Thyroid gland (tissue), 4 donors: ENCODE data around the gene ABCC4. TPM values are rescaled to one million over a fixed set of nuclear protein-coding genes. Genes with fewer than 3 reads are reported as not detected.
A peak's percentile ranks its signal among the peaks of the same experiment; 100 is the strongest.

ENCODE experiments used
- DNase-seq, 2 donors: peaks; one replicate each; pipeline ENCODE4 v3.0.0-alpha.2; 2019
- H3K27ac ChIP-seq, 3 donors: fragments of 200-600 bp; sonication (generic); 1 replicate in 2 of 3; 2 replicates in 1 of 3; pipeline ENCODE4 v1.5.1; 2016 to 2019; ENCODE audit warnings: mild to moderate bottlenecking in 1 of 3, moderate library complexity in 1 of 3
- H3K27me3 ChIP-seq: fragments of 200-600 bp; sonication (generic); one replicate; pipeline ENCODE4 v1.5.1; 2019
- H3K36me3 ChIP-seq, 2 donors: fragments of 200-600 bp; sonication (generic); one replicate each; pipeline ENCODE4 v1.5.1; 2016 to 2019
- H3K4me1 ChIP-seq, 2 donors: fragments of 200-600 bp; sonication (generic); one replicate each; pipeline ENCODE4 v1.5.1; 2017 to 2019
- H3K4me3 ChIP-seq, 3 donors: fragments of 200-600 bp; sonication (generic); replicated peaks in 1 of 3; 1 replicate in 2 of 3; 2 replicates in 1 of 3; pipeline ENCODE4 v1.5.1; 2016; ENCODE audit warnings: mild to moderate bottlenecking in 1 of 3
- H3K9me3 ChIP-seq: fragments of 200-600 bp; sonication (generic); one replicate; pipeline ENCODE4 v1.5.1; 2017
- CTCF ChIP-seq, 6 experiments: fragments of 200-600 bp in 3 of 6; fragments of 450-650 bp in 3 of 6; sonication (generic) in 3 of 6; IDR thresholded peaks; one replicate each; pipeline ENCODE4 v1.5.1; 2016 to 2019; ENCODE audit warnings: antibody characterized with exemption in 6 of 6, mild to moderate bottlenecking in 2 of 6, inconsistent platforms in 1 of 6, moderate library complexity in 1 of 6
- POLR2A ChIP-seq, 2 donors: fragments of 450-650 bp; IDR thresholded peaks; one replicate each; pipeline ENCODE4 v1.6.1; 2017; ENCODE audit warnings: antibody characterized with exemption in 2 of 2, mild to moderate bottlenecking in 2 of 2, moderate library complexity in 1 of 2
- WGBS, 2 donors: methylation state at CpG; one replicate each; pipeline ENCODE4 v1.1.5; 2017; 5-methylcytosine and 5-hydroxymethylcytosine counted together
- intact Hi-C: fragments of 100-400 bp; cut with DNase I; formaldehyde crosslinking; loops from one replicate; pipeline ENCODE4 v1.15.1; 2023
- small RNA-seq: library from RNA; depleted of rRNA; stranded (forward); fragments of <200 nt; gene quantifications from one replicate; pipeline ENCODE3, GENCODE V24; 2016
- total RNA-seq, 4 donors: library from RNA; depleted of rRNA; stranded (reverse); fragments of >200 nt; gene quantifications; one replicate each; pipeline ENCODE4 v1.2.3, GENCODE V29; 2016

The ABCC4 gene
- total RNA-seq, 4 donors from 2014 or later, result 9.1 to 29.6 (median 19.7) TPM

- no peaks in the 10 kb centered on the region for H3K36me3 ChIP-seq
- WGBS, 2 donors, result 91% methylated on average over 3 of the region's 3 CpGs
- H3K27me3 ChIP-seq, result no peaks in the 10 kb centered on the region
- no peak for DNase-seq
- no peaks in the 10 kb centered on the region for H3K4me1 ChIP-seq
- TF ChIP-seq CTCF (IDR thresholded peaks at IDR 0.05), result no peak
- TF ChIP-seq POLR2A (IDR thresholded peaks at IDR 0.05), result no peak
- no peaks in the 10 kb centered on the region for H3K9me3 ChIP-seq
- intact Hi-C loops, result no loop called here
- no peak overlapping the region for H3K27ac ChIP-seq
- no peak overlapping the region for H3K4me3 ChIP-seq
Measured at GRCh38 chr13:94978516-94978915, 322.7 kb downstream of the ABCC4 start.

GRCh38 chr13:94974015-94974951, 327.0 kb downstream of the ABCC4 start:
- intact Hi-C loops, result no loop called here
- Histone ChIP-seq H3K27me3 (no peaks in the 10 kb centered on the region), H3K36me3 (no peaks in the 10 kb centered on the region), H3K4me1 (no peaks in the 10 kb centered on the region), H3K4me3 (no peak overlapping the region), H3K27ac (no peak overlapping the region), H3K9me3 (no peaks in the 10 kb centered on the region)
- no peak for TF ChIP-seq CTCF (IDR thresholded peaks at IDR 0.05)
- 70 to 71% methylated on average over 7 of the region's 7 CpGs for WGBS, 2 donors
- no peak for DNase-seq

GRCh38 chr13:94972262-94972661, 329.0 kb downstream of the ABCC4 start:
- intact Hi-C loops, result no loop called here
- Histone ChIP-seq H3K9me3 (no peaks in the 10 kb centered on the region), H3K27ac (no peak overlapping the region), H3K4me3 (no peak overlapping the region), H3K4me1 (peaks cover 0 to 11% of the 10 kb centered on the region in 2 donors), H3K36me3 (no peaks in the 10 kb centered on the region), H3K27me3 (peaks cover 9% of the 10 kb centered on the region)
- WGBS, 2 donors, result 72 to 73% methylated on average over 4 of the region's 4 CpGs
- TF ChIP-seq CTCF (IDR thresholded peaks at IDR 0.05) (no peak), POLR2A (IDR thresholded peaks at IDR 0.05) (no peak)
- no peak for DNase-seq

Small RNAs within 50 kb of the gene (small RNA-seq; reads per million reads assigned to genes)
- not detected for gene RNU6-62P
- not detected for gene RNY3P8
- 9.6 reads per million, percentile 92 among the genes with 10 or more reads in this experiment for gene RNY4P27
